ENCODE results near the gene ZSCAN29. TPM values are rescaled to one million over a fixed set of nuclear protein-coding genes. Genes with fewer than 3 reads are reported as not detected.

ZSCAN29 gene
- total and polyA plus RNA-seq, 9 donors: 8.5 to 24.1 (median 19.0) TPM

GRCh38 chr15:43314171-43314570, 56.7 kb downstream of the ZSCAN29 start:
- TF ChIP-seq EP300 (IDR thresholded peaks at IDR 0.05) (no peak), POLR2A (IDR thresholded peaks at IDR 0.05) (no peak), CTCF (IDR thresholded peaks at IDR 0.05) (no peak)
- WGBS, 3 donors: 58 to 67% (median 63%) methylated on average over 3 of the region's 3 CpGs
- H3K36me3 ChIP-seq: no peaks in the 10 kb centered on the region
- no peak for DNase-seq
- H3K9me3 ChIP-seq: no peaks in the 10 kb centered on the region
- H3K27ac ChIP-seq: no peak overlapping the region
- intact Hi-C loops (cut with DNase I): no loop called here
- no peaks in the 10 kb centered on the region for H3K27me3 ChIP-seq
- no peaks in the 10 kb centered on the region for H3K4me1 ChIP-seq (ENCODE audit: insufficient read depth)
- no peak overlapping the region for H3K4me3 ChIP-seq

GRCh38 chr15:43312378-43312777, 58.5 kb downstream of the ZSCAN29 start:
- whole genome bisulfite sequencing, 3 donors: 50 to 54% (median 52%) methylated on average over 4 of the region's 4 CpGs
- Histone ChIP-seq H3K36me3 (no peaks in the 10 kb centered on the region), H3K27ac (no peak overlapping the region), H3K4me3 (no peak overlapping the region), H3K4me1 (ENCODE audit: insufficient read depth) (no peaks in the 10 kb centered on the region), H3K27me3 (no peaks in the 10 kb centered on the region), H3K9me3 (no peaks in the 10 kb centered on the region)
- no peak for DNase-seq
- intact Hi-C loops (cut with DNase I): no loop called here
- TF ChIP-seq POLR2A (IDR thresholded peaks at IDR 0.05): no peak
- no peak for TF ChIP-seq CTCF (IDR thresholded peaks at IDR 0.05)
- no peak for TF ChIP-seq EP300 (IDR thresholded peaks at IDR 0.05)

Other genes starting within 250 kb of the ZSCAN29 start
- gene TMEM62, start 237.5 kb downstream of the ZSCAN29 start, total RNA-seq: 10 to 100 TPM in 5 of 7 donors, 1 to 10 TPM in 2; 8.7 to 15.2 (median 13.8) TPM
- 10 to 100 TPM in 1 of 2 donors, 1 to 10 TPM in 1; 6.6 to 17.4 TPM for gene TMEM62, start 237.5 kb downstream of the ZSCAN29 start, polyA plus RNA-seq
- 10 to 100 TPM; 25.2 to 55.3 (median 28.3) TPM for gene CCNDBP1, start 185.6 kb downstream of the ZSCAN29 start, total RNA-seq
- gene CCNDBP1, start 185.6 kb downstream of the ZSCAN29 start, polyA plus RNA-seq: 10 to 100 TPM; 34.2 to 69.7 TPM
- gene EPB42, start 150.0 kb downstream of the ZSCAN29 start, total RNA-seq: 1 to 10 TPM in 1 of 7 donors, under 1 TPM in 2, not detected in 4; 0.43 to 2.5 (median 0.66) TPM
- gene EPB42, start 150.0 kb downstream of the ZSCAN29 start, polyA plus RNA-seq: not detected
- gene TGM5, start 104.1 kb downstream of the ZSCAN29 start, total RNA-seq: not detected
- gene TGM5, start 104.1 kb downstream of the ZSCAN29 start, polyA plus RNA-seq: not detected
- gene TGM7, start 68.8 kb downstream of the ZSCAN29 start, total RNA-seq: 1 to 10 TPM in 1 of 7 donors, not detected in 6; 1.5 TPM
- gene TGM7, start 68.8 kb downstream of the ZSCAN29 start, polyA plus RNA-seq: not detected
- gene LCMT2, start 40.5 kb downstream of the ZSCAN29 start, total RNA-seq: 10 to 100 TPM in 4 of 7 donors, 1 to 10 TPM in 3; 4.4 to 13.4 (median 10.6) TPM
- gene LCMT2, start 40.5 kb downstream of the ZSCAN29 start, polyA plus RNA-seq: 1 to 10 TPM; 4.6 to 7.9 TPM
- 10 to 100 TPM; 10.8 to 17.0 (median 15.4) TPM for gene TUBGCP4, start 58 bp upstream of the ZSCAN29 start, total RNA-seq
- 10 to 100 TPM in 1 of 2 donors, 1 to 10 TPM in 1; 5.0 to 15.7 TPM for gene TUBGCP4, start 58 bp upstream of the ZSCAN29 start, polyA plus RNA-seq
- gene TP53BP1, start 122.1 kb upstream of the ZSCAN29 start, total RNA-seq: 10 to 100 TPM; 29.7 to 72.1 (median 51.8) TPM
- 10 to 100 TPM; 14.5 to 33.4 TPM for gene TP53BP1, start 122.1 kb upstream of the ZSCAN29 start, polyA plus RNA-seq
- 10 to 100 TPM in 6 of 7 donors, 1 to 10 TPM in 1; 4.6 to 35.1 (median 20.1) TPM for gene MAP1A, start 146.6 kb upstream of the ZSCAN29 start, total RNA-seq
- 10 to 100 TPM in 1 of 2 donors, 1 to 10 TPM in 1; 4.0 to 26.0 TPM for gene MAP1A, start 146.6 kb upstream of the ZSCAN29 start, polyA plus RNA-seq
- gene PPIP5K1, start 219.2 kb upstream of the ZSCAN29 start, total RNA-seq: 10 to 100 TPM; 16.5 to 45.2 (median 34.3) TPM
- gene PPIP5K1, start 219.2 kb upstream of the ZSCAN29 start, polyA plus RNA-seq: 10 to 100 TPM in 1 of 2 donors, 1 to 10 TPM in 1; 7.6 to 27.0 TPM
- under 1 TPM in 3 of 7 donors, not detected in 4; 0.11 to 0.41 (median 0.35) TPM for gene CKMT1B, start 223.0 kb upstream of the ZSCAN29 start, total RNA-seq
- gene CKMT1B, start 223.0 kb upstream of the ZSCAN29 start, polyA plus RNA-seq: 1 to 10 TPM in 1 of 2 donors, under 1 TPM in 1; 0.08 to 1.1 TPM
- gene STRC, start 247.8 kb upstream of the ZSCAN29 start, total RNA-seq: under 1 TPM; 0.23 to 0.89 (median 0.35) TPM
- under 1 TPM; 0.29 to 0.30 TPM for gene STRC, start 247.8 kb upstream of the ZSCAN29 start, polyA plus RNA-seq